ENCODE measurements around the gene PRKAB1.
"Not testable (repeated sequence)": the region's sequence is repeated elsewhere in the genome, so short reads cannot be mapped to it uniquely, and the experiment has no call there.

The PRKAB1 gene, protein sequence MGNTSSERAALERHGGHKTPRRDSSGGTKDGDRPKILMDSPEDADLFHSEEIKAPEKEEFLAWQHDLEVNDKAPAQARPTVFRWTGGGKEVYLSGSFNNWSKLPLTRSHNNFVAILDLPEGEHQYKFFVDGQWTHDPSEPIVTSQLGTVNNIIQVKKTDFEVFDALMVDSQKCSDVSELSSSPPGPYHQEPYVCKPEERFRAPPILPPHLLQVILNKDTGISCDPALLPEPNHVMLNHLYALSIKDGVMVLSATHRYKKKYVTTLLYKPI

DNA sequence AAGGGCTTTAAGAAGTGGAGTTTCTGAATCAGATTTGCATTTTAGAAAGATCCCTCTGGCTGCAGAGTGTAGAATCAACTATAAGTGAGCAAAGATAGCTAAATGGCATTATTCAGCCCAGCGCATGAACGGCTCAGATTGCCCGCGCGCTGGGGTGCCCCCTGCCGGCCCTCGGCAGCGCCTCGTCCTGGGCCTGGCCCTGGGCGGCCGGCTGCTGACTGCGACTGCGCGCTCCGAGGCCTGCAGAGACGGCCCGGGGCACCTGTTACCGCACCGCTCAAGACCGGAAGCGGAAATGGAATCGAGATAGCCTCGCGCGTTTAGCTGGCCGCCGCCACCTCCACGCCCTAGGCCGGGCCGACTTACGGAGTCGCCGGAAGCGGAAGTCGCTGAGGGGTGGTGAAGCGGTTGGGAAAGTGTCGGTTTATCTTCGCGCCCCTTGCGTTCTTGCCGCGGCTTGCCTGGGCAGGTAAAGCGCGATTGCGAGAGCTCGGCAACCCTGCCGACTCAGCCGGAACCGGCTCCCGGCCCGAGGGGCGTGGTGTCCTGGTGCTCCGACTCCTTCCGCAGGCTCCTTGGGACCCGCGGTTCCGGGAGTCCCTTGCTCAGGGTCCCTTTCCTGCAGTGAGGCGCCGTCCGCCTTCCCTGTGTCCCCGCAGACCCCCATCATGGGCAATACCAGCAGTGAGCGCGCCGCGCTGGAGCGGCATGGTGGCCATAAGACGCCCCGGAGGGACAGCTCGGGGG is at the start of gene PRKAB1:
Gene PRKAB1 (plus strand): TSS at position 557 of the 747 bp plus-strand sequence. CDS start 112 bp downstream, at position 669.
- Histone ChIP-seq H3K4me1 (ENCODE audit: control insufficient read depth, insufficient read depth, low read length) (0 out of 2 replicates have a peak, but pooled peaks cover 3% of the 10 kb centered on the region), H3K27me3 (ENCODE audit: control insufficient read depth, insufficient read depth, low read length) (no peaks in the 10 kb centered on the region), H3K4me3 (ENCODE audit: low read depth, low read length) (peak within 1 kb of the TSS; percentile 96), H3K36me3 (ENCODE audit: control insufficient read depth, insufficient read depth, low read length) (peaks cover 33% of the 10 kb centered on the region), H3K27ac (ENCODE audit: low read depth, low read length) (peak within 1 kb of the TSS; percentile 77), H3K9me3 (ENCODE audit: control insufficient read depth, insufficient read depth, low read depth, low read length) (no peaks in the 10 kb centered on the region), H3K9ac (ENCODE audit: low read length) (peak within 1 kb of the TSS; percentile 92)

DNA sequence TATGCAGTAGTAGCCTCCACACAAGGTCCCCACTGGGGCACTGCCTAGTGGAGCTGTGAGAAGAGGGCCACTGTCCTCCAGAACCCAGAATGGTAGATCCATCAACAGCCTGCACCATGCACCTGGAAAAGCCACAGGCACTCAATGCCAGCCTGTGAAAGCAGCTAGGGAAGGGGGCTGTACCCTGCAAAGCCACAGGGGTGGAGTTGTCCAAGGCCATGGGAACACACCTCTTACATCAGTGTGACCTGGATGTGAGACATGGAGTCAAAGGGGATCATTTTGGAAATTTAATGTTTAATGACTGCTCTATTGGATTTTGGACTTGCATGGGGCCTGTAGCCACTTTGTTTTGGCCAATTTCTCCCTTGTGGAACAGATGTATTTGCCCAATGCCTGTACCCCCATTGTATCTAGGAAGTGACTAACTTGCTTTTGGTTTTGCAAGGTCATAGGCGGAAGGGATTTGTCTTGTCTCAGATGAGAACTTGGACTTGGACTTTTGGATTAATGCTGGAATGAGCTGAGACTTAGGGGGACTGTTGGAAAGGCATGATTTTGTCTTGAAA is 49.5 kb upstream of the PRKAB1 start:
- not testable (repeated sequence) for H3K4me1 ChIP-seq (ENCODE audit: control insufficient read depth, insufficient read depth, low read length); H3K27ac ChIP-seq (ENCODE audit: low read depth, low read length); H3K9ac ChIP-seq (ENCODE audit: low read length); H3K4me3 ChIP-seq (ENCODE audit: low read depth, low read length); H3K27me3 ChIP-seq (ENCODE audit: control insufficient read depth, insufficient read depth, low read length); H3K36me3 ChIP-seq (ENCODE audit: control insufficient read depth, insufficient read depth, low read length)
- peaks cover 10% of the 10 kb centered on the region; the same call in 1 of the 2 replicates for H3K9me3 ChIP-seq (ENCODE audit: control insufficient read depth, insufficient read depth, low read depth, low read length)

DNA sequence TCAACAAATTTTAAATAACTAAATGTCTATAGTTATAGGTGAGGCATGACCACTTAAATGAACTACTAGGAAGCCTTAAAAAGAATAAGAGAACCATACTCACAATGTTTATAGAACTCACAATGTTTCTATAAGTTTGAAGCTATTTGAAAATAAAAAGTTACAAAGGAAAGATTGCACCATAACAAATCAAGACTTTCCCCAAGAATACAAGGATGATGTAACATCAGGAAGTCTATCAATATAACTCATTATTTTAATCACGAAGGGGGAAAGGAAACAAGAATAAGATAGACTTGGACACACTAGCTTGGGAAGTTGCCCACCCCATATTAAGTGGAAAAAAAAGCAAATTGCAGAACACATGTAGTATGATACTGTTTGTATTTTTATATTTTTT is 47.4 kb upstream of the PRKAB1 start:
- H3K27ac ChIP-seq (ENCODE audit: low read depth, low read length): no peak overlapping the region
- peaks cover 13% of the 10 kb centered on the region for H3K27me3 ChIP-seq (ENCODE audit: control insufficient read depth, insufficient read depth, low read length)
- H3K9ac ChIP-seq (ENCODE audit: low read length): no peak overlapping the region
- H3K9me3 ChIP-seq (ENCODE audit: control insufficient read depth, insufficient read depth, low read depth, low read length): peaks cover 10% of the 10 kb centered on the region; the same call in 1 of the 2 replicates
- no peaks in the 10 kb centered on the region for H3K4me1 ChIP-seq (ENCODE audit: control insufficient read depth, insufficient read depth, low read length)
- H3K36me3 ChIP-seq (ENCODE audit: control insufficient read depth, insufficient read depth, low read length): no peaks in the 10 kb centered on the region
- H3K4me3 ChIP-seq (ENCODE audit: low read depth, low read length): no peak overlapping the region

DNA sequence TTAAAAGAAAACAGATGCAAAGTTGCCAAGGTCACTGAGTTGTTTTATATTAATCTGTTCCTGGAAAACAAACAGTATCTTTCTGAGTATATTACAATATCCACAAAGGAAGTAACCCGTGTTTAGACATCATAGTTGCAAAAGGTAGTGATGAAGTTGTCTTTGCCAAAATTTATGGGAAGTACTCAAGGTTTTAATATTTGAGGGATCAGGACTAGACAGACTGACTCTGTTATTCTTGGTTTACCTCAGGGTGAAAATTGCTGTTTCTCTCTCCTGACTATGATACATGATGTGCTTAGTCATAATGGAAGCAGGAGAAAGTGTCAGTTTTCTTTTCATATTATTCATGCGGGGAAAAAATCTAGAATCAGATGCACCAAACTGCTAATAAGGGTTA is 46.1 kb upstream of the PRKAB1 start:
- Histone ChIP-seq H3K4me1 (ENCODE audit: control insufficient read depth, insufficient read depth, low read length) (no peaks in the 10 kb centered on the region), H3K4me3 (ENCODE audit: low read depth, low read length) (no peak overlapping the region), H3K27me3 (ENCODE audit: control insufficient read depth, insufficient read depth, low read length) (peaks cover 16% of the 10 kb centered on the region), H3K9ac (ENCODE audit: low read length) (no peak overlapping the region), H3K36me3 (ENCODE audit: control insufficient read depth, insufficient read depth, low read length) (no peaks in the 10 kb centered on the region), H3K9me3 (ENCODE audit: control insufficient read depth, insufficient read depth, low read depth, low read length) (peaks cover 10% of the 10 kb centered on the region; the same call in 1 of the 2 replicates), H3K27ac (ENCODE audit: low read depth, low read length) (no peak overlapping the region)

DNA sequence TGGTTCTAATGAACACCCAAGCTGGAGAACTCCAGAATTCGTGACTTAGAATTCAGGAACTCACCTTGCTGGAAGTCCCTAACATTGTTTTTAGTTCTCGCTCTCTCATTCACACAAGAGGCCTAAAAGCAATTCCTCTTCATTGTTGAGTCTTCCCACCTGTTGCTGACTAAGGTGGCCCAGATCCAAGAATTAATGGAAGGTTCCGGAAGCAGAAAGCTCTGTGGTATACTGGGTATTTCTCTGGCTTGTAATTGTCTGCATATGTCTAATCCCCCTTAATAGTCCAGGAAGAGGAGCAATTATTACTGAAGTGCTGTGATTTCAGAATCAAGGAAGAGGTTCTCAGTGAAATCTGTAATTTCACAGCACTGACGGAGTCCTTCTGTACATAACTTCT is 43.0 kb upstream of the PRKAB1 start:
- Histone ChIP-seq H3K9ac (ENCODE audit: low read length) (no peak overlapping the region), H3K27me3 (ENCODE audit: control insufficient read depth, insufficient read depth, low read length) (peaks cover 18% of the 10 kb centered on the region), H3K4me3 (ENCODE audit: low read depth, low read length) (no peak overlapping the region), H3K9me3 (ENCODE audit: control insufficient read depth, insufficient read depth, low read depth, low read length) (no peaks in the 10 kb centered on the region), H3K27ac (ENCODE audit: low read depth, low read length) (no peak overlapping the region), H3K4me1 (ENCODE audit: control insufficient read depth, insufficient read depth, low read length) (no peaks in the 10 kb centered on the region), H3K36me3 (ENCODE audit: control insufficient read depth, insufficient read depth, low read length) (no peaks in the 10 kb centered on the region)

DNA sequence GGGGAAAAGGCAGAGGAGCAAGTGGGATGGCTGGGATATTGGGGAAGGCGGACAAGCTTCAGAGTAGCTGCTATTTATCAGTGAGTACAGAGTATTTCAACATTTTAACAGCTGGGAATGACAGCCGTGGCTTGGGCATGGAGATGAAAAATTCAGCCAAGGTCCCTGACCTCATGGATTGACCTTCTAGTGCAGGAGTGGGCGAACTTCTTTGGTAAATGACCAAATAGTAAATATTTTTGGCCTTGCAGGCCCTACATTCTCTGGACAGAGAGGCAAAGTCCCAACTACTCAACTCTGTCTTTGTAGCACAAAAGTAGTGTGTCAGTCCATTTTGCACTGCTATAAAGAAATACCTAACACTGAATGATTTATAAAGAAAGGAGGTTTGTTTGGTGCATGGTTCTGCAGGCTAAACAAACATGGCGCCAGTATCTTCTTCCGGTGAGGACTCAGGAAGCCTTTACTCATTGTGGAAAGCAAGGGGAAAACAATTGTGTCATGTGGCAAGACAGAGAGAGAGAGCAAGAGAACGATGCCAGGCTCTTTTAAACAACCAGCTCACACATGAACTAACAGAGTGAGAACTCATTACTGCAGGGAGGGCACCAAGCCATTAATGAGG is 40.8 kb upstream of the PRKAB1 start:
- H3K27ac ChIP-seq (ENCODE audit: low read depth, low read length): no peak overlapping the region
- H3K4me1 ChIP-seq (ENCODE audit: control insufficient read depth, insufficient read depth, low read length): no peaks in the 10 kb centered on the region
- H3K9me3 ChIP-seq (ENCODE audit: control insufficient read depth, insufficient read depth, low read depth, low read length): no peaks in the 10 kb centered on the region
- H3K36me3 ChIP-seq (ENCODE audit: control insufficient read depth, insufficient read depth, low read length): no peaks in the 10 kb centered on the region
- H3K27me3 ChIP-seq (ENCODE audit: control insufficient read depth, insufficient read depth, low read length): peaks cover 18% of the 10 kb centered on the region
- H3K4me3 ChIP-seq (ENCODE audit: low read depth, low read length): no peak overlapping the region
- no peak overlapping the region for H3K9ac ChIP-seq (ENCODE audit: low read length)

DNA sequence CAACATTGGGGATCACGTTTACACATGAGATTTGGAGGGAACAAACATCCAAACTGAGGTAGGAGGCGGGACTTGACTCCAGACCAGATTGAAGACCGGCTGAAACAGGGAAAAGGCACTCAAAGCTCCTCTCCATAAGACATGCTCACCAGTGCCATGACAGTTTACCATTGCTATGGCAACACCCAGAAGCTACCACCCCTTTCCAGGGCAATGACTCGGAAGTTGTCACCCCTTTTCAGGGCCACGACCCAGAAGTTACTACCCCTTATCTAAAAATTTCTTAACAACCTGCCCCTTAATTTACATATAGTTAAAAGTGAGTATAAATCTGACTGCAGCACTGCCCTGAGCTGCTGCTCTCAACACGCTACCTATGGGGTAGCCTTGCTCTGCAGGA is 40.2 kb upstream of the PRKAB1 start:
- Histone ChIP-seq H3K9ac (ENCODE audit: low read length) (no peak overlapping the region), H3K4me3 (ENCODE audit: low read depth, low read length) (no peak overlapping the region), H3K27ac (ENCODE audit: low read depth, low read length) (no peak overlapping the region), H3K36me3 (ENCODE audit: control insufficient read depth, insufficient read depth, low read length) (no peaks in the 10 kb centered on the region), H3K27me3 (ENCODE audit: control insufficient read depth, insufficient read depth, low read length) (peaks cover 15% of the 10 kb centered on the region), H3K4me1 (ENCODE audit: control insufficient read depth, insufficient read depth, low read length) (no peaks in the 10 kb centered on the region), H3K9me3 (ENCODE audit: control insufficient read depth, insufficient read depth, low read depth, low read length) (no peaks in the 10 kb centered on the region)

DNA sequence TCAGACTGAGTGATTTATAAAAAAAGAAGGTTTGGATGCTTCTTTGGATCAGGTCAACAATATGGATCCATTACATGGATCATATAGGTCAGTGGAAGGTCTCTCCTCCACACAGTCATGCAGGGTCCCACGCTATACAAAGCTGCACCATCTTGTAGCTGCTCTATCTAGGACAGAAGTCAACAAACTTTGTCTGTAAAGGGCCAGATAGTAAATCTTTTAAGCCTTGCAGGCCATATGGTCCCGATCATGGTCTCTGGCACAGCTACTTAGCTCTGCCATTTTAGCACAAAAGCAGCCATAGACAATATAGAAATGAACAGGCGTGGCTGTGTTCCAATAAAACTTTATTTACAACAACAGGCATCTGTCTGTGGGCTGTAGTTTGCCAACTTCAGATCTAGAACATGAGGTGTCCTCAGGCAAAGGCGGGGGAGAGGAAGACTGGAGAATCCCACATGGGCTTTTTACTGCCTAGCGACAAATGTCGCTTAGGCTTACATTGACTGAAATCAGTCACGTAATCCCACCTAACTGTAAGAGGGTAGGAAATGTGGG is 37.6 kb upstream of the PRKAB1 start:
- Histone ChIP-seq H3K4me3 (ENCODE audit: low read depth, low read length) (no peak overlapping the region), H3K27me3 (ENCODE audit: control insufficient read depth, insufficient read depth, low read length) (peaks cover 9% of the 10 kb centered on the region; the same call in 1 of the 2 replicates), H3K9ac (ENCODE audit: low read length) (no peak overlapping the region), H3K36me3 (ENCODE audit: control insufficient read depth, insufficient read depth, low read length) (no peaks in the 10 kb centered on the region), H3K9me3 (ENCODE audit: control insufficient read depth, insufficient read depth, low read depth, low read length) (no peaks in the 10 kb centered on the region), H3K4me1 (ENCODE audit: control insufficient read depth, insufficient read depth, low read length) (no peaks in the 10 kb centered on the region), H3K27ac (ENCODE audit: low read depth, low read length) (no peak overlapping the region)

DNA sequence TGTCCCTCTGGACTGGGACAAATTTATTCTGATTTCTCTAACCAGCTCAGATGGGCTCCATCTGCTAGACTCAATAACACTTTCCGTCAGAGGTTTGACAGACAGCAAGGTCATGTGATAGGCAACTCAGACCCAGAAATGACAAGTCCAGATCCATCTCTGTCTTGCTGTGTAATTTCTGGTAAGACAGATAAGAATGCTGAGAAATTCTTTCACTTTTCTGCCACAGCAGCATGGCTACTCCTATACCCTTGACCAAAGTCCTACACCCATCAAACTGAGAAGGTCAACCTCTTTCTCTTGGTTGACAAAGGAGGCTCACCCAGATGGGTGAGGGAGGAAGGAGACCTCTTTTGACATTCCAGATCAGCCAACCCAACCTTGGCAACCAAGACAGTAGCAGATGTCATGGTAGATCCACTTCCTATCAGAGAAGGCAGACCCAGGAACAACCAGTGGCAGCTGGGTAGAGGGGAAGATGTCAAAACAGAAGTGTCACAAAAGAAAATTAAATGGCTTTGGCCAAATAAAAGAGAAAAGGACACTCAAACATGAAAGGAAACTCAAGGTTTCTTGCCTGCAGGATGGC is 36.9 kb upstream of the PRKAB1 start:
- Histone ChIP-seq H3K36me3 (ENCODE audit: control insufficient read depth, insufficient read depth, low read length) (no peaks in the 10 kb centered on the region), H3K27ac (ENCODE audit: low read depth, low read length) (no peak overlapping the region), H3K9me3 (ENCODE audit: control insufficient read depth, insufficient read depth, low read depth, low read length) (no peaks in the 10 kb centered on the region), H3K27me3 (ENCODE audit: control insufficient read depth, insufficient read depth, low read length) (peaks cover 9% of the 10 kb centered on the region), H3K4me1 (ENCODE audit: control insufficient read depth, insufficient read depth, low read length) (no peaks in the 10 kb centered on the region), H3K9ac (ENCODE audit: low read length) (no peak overlapping the region), H3K4me3 (ENCODE audit: low read depth, low read length) (no peak overlapping the region)

DNA sequence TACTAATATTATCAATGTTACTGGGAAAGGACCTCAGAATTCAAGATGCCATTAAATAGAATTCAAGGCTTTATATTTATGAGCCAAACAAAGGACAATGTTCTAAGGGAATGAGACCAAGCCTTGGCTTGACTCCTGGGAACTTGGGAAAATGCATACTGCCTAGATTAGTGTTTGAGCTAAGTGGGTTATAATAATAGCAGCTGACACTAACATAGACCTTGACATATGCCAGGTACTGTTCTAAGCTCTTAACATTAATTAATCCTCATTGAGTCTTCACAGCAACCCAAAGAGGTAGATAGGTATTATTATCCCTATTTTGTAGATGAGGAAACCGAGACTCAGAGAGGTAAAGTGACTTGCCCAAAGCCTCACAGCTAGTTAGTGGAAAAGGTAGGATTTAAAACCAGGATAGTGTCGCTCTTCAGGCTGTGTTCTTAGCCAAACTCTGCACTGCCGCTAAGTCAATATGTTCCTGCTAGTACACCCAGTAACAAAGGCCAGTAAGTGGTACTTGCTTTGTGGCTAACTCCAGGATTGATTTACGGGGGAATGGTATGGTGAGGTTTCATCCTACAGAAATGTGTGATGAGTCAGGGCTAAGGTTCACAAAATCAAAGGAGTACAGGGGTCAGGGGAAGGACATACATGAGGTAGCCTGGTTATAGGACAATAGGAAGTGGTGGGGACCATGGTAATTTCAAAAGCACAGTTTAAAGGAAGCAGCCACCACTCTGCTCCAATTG is 35.8 kb upstream of the PRKAB1 start:
- no peaks in the 10 kb centered on the region for H3K4me1 ChIP-seq (ENCODE audit: control insufficient read depth, insufficient read depth, low read length)
- H3K27me3 ChIP-seq (ENCODE audit: control insufficient read depth, insufficient read depth, low read length): peaks cover 10% of the 10 kb centered on the region
- H3K9me3 ChIP-seq (ENCODE audit: control insufficient read depth, insufficient read depth, low read depth, low read length): no peaks in the 10 kb centered on the region
- H3K9ac ChIP-seq (ENCODE audit: low read length): no peak overlapping the region
- no peaks in the 10 kb centered on the region for H3K36me3 ChIP-seq (ENCODE audit: control insufficient read depth, insufficient read depth, low read length)
- H3K4me3 ChIP-seq (ENCODE audit: low read depth, low read length): no peak overlapping the region
- no peak overlapping the region for H3K27ac ChIP-seq (ENCODE audit: low read depth, low read length)

Measured in HUES6 (cell line).